ENCODE measurements around the gene CTDP1.

Gene CTDP1

GRCh38 chr18:79790996-79791972 is 111.7 kb downstream of the CTDP1 start:
- H3K27me3 ChIP-seq (ENCODE audit: control insufficient read depth in 2 of 2, insufficient read depth in 2 of 2, low read length in 2 of 2): peaks cover 9 to 10% of the 10 kb centered on the region in 2 donors
- H3K9ac ChIP-seq (ENCODE audit: low read depth in 1 of 2, low read length in 2 of 2): no peak overlapping the region
- no peaks in the 10 kb centered on the region for H3K36me3 ChIP-seq (ENCODE audit: control insufficient read depth in 2 of 2, insufficient read depth in 2 of 2, low read length in 2 of 2)
- no peak overlapping the region for H3K27ac ChIP-seq (ENCODE audit: low read depth in 2 of 2, low read length in 2 of 2)
- H3K4me3 ChIP-seq (ENCODE audit: low read length in 2 of 2): no peak overlapping the region
- no peaks in the 10 kb centered on the region for H3K4me1 ChIP-seq (ENCODE audit: control insufficient read depth in 2 of 2, insufficient read depth in 2 of 2, low read length in 2 of 2)
- no peaks in the 10 kb centered on the region for H3K9me3 ChIP-seq (ENCODE audit: control insufficient read depth in 2 of 2, low read length in 2 of 2)

- no peaks in the 10 kb centered on the region for H3K4me1 ChIP-seq (ENCODE audit: control insufficient read depth in 2 of 2, insufficient read depth in 2 of 2, low read length in 2 of 2)
- H3K4me3 ChIP-seq (ENCODE audit: low read length in 2 of 2): no peak overlapping the region
- peaks cover 15 to 16% of the 10 kb centered on the region in 2 donors for H3K27me3 ChIP-seq (ENCODE audit: control insufficient read depth in 2 of 2, insufficient read depth in 2 of 2, low read length in 2 of 2)
- H3K9me3 ChIP-seq (ENCODE audit: control insufficient read depth in 2 of 2, low read length in 2 of 2): no peaks in the 10 kb centered on the region
- H3K27ac ChIP-seq (ENCODE audit: low read depth in 2 of 2, low read length in 2 of 2): no peak overlapping the region
- no peaks in the 10 kb centered on the region for H3K36me3 ChIP-seq (ENCODE audit: control insufficient read depth in 2 of 2, insufficient read depth in 2 of 2, low read length in 2 of 2)
- H3K9ac ChIP-seq (ENCODE audit: low read depth in 1 of 2, low read length in 2 of 2): no peak overlapping the region
Observed at GRCh38 chr18:79792096-79792987, 112.7 kb downstream of the CTDP1 start.

GRCh38 chr18:79792988-79793355 is 113.4 kb downstream of the CTDP1 start:
- Histone ChIP-seq H3K4me1 (ENCODE audit: control insufficient read depth in 2 of 2, insufficient read depth in 2 of 2, low read length in 2 of 2) (no peaks in the 10 kb centered on the region), H3K27ac (ENCODE audit: low read depth in 2 of 2, low read length in 2 of 2) (no peak overlapping the region), H3K36me3 (ENCODE audit: control insufficient read depth in 2 of 2, insufficient read depth in 2 of 2, low read length in 2 of 2) (no peaks in the 10 kb centered on the region), H3K9ac (ENCODE audit: low read depth in 1 of 2, low read length in 2 of 2) (no peak overlapping the region), H3K4me3 (ENCODE audit: low read length in 2 of 2) (no peak overlapping the region), H3K9me3 (ENCODE audit: control insufficient read depth in 2 of 2, low read length in 2 of 2) (no peaks in the 10 kb centered on the region), H3K27me3 (ENCODE audit: control insufficient read depth in 2 of 2, insufficient read depth in 2 of 2, low read length in 2 of 2) (peaks cover 17 to 20% of the 10 kb centered on the region in 2 donors)

GRCh38 chr18:79794846-79795245 is 115.2 kb downstream of the CTDP1 start:
- H3K36me3 ChIP-seq (ENCODE audit: control insufficient read depth in 2 of 2, insufficient read depth in 2 of 2, low read length in 2 of 2): no peaks in the 10 kb centered on the region
- no peak overlapping the region for H3K4me3 ChIP-seq (ENCODE audit: low read length in 2 of 2)
- H3K9me3 ChIP-seq (ENCODE audit: control insufficient read depth in 2 of 2, low read length in 2 of 2): no peaks in the 10 kb centered on the region
- no peak overlapping the region for H3K9ac ChIP-seq (ENCODE audit: low read depth in 1 of 2, low read length in 2 of 2)
- no peak overlapping the region for H3K27ac ChIP-seq (ENCODE audit: low read depth in 2 of 2, low read length in 2 of 2)
- peaks cover 25% of the 10 kb centered on the region in 2 donors for H3K27me3 ChIP-seq (ENCODE audit: control insufficient read depth in 2 of 2, insufficient read depth in 2 of 2, low read length in 2 of 2)
- peaks cover 5 to 8% of the 10 kb centered on the region in 2 donors for H3K4me1 ChIP-seq (ENCODE audit: control insufficient read depth in 2 of 2, insufficient read depth in 2 of 2, low read length in 2 of 2)

- Histone ChIP-seq H3K4me3 (ENCODE audit: low read length in 2 of 2) (no peak overlapping the region), H3K27ac (ENCODE audit: low read depth in 2 of 2, low read length in 2 of 2) (no peak overlapping the region), H3K36me3 (ENCODE audit: control insufficient read depth in 2 of 2, insufficient read depth in 2 of 2, low read length in 2 of 2) (no peaks in the 10 kb centered on the region), H3K27me3 (ENCODE audit: control insufficient read depth in 2 of 2, insufficient read depth in 2 of 2, low read length in 2 of 2) (peaks cover 26% of the 10 kb centered on the region in 2 donors), H3K4me1 (ENCODE audit: control insufficient read depth in 2 of 2, insufficient read depth in 2 of 2, low read length in 2 of 2) (peaks cover 5 to 8% of the 10 kb centered on the region in 2 donors), H3K9ac (ENCODE audit: low read depth in 1 of 2, low read length in 2 of 2) (no peak overlapping the region), H3K9me3 (ENCODE audit: control insufficient read depth in 2 of 2, low read length in 2 of 2) (no peaks in the 10 kb centered on the region)
Observed at GRCh38 chr18:79795446-79795845, 115.8 kb downstream of the CTDP1 start.

- Histone ChIP-seq H3K9ac (ENCODE audit: low read depth in 1 of 2, low read length in 2 of 2) (no peak overlapping the region), H3K27me3 (ENCODE audit: control insufficient read depth in 2 of 2, insufficient read depth in 2 of 2, low read length in 2 of 2) (peaks cover 26% of the 10 kb centered on the region in 2 donors), H3K36me3 (ENCODE audit: control insufficient read depth in 2 of 2, insufficient read depth in 2 of 2, low read length in 2 of 2) (no peaks in the 10 kb centered on the region), H3K9me3 (ENCODE audit: control insufficient read depth in 2 of 2, low read length in 2 of 2) (no peaks in the 10 kb centered on the region), H3K4me3 (ENCODE audit: low read length in 2 of 2) (no peak overlapping the region), H3K4me1 (ENCODE audit: control insufficient read depth in 2 of 2, insufficient read depth in 2 of 2, low read length in 2 of 2) (peaks cover 5 to 8% of the 10 kb centered on the region in 2 donors), H3K27ac (ENCODE audit: low read depth in 2 of 2, low read length in 2 of 2) (no peak overlapping the region)
Observed at GRCh38 chr18:79796016-79796415, 116.4 kb downstream of the CTDP1 start.

GRCh38 chr18:79796531-79797405 is 117.2 kb downstream of the CTDP1 start:
- H3K4me1 ChIP-seq (ENCODE audit: control insufficient read depth in 2 of 2, insufficient read depth in 2 of 2, low read length in 2 of 2): peaks cover 5 to 8% of the 10 kb centered on the region in 2 donors
- no peaks in the 10 kb centered on the region for H3K9me3 ChIP-seq (ENCODE audit: control insufficient read depth in 2 of 2, low read length in 2 of 2)
- H3K36me3 ChIP-seq (ENCODE audit: control insufficient read depth in 2 of 2, insufficient read depth in 2 of 2, low read length in 2 of 2): no peaks in the 10 kb centered on the region
- no peak overlapping the region for H3K27ac ChIP-seq (ENCODE audit: low read depth in 2 of 2, low read length in 2 of 2)
- no peak overlapping the region for H3K9ac ChIP-seq (ENCODE audit: low read depth in 1 of 2, low read length in 2 of 2)
- H3K27me3 ChIP-seq (ENCODE audit: control insufficient read depth in 2 of 2, insufficient read depth in 2 of 2, low read length in 2 of 2): peaks cover 23 to 28% of the 10 kb centered on the region in 2 donors
- no peak overlapping the region for H3K4me3 ChIP-seq (ENCODE audit: low read length in 2 of 2)

GRCh38 chr18:79797518-79798345 is 118.1 kb downstream of the CTDP1 start, which contains the start of gene KCNG2:
Gene KCNG2 (plus strand): TSS chr18:79797938. CDS start chr18:79863668, 65,730 bp downstream.
- peaks cover 20 to 24% of the 10 kb centered on the region in 2 donors for H3K27me3 ChIP-seq (ENCODE audit: control insufficient read depth in 2 of 2, insufficient read depth in 2 of 2, low read length in 2 of 2)
- H3K9me3 ChIP-seq (ENCODE audit: control insufficient read depth in 2 of 2, low read length in 2 of 2): no peaks in the 10 kb centered on the region
- H3K9ac ChIP-seq (ENCODE audit: low read depth in 1 of 2, low read length in 2 of 2): no peak within 1 kb of the TSS
- H3K27ac ChIP-seq (ENCODE audit: low read depth in 2 of 2, low read length in 2 of 2): no peak within 1 kb of the TSS
- peaks cover 5 to 8% of the 10 kb centered on the region in 2 donors for H3K4me1 ChIP-seq (ENCODE audit: control insufficient read depth in 2 of 2, insufficient read depth in 2 of 2, low read length in 2 of 2)
- no peaks in the 10 kb centered on the region for H3K36me3 ChIP-seq (ENCODE audit: control insufficient read depth in 2 of 2, insufficient read depth in 2 of 2, low read length in 2 of 2)
- H3K4me3 ChIP-seq (ENCODE audit: low read length in 2 of 2): peak within 1 kb of the TSS; percentile 26 to 30

All from mucosa of rectum (tissue), 2 donors.